Nephron (organoid): ENCODE data around the gene IFT172.
A peak's percentile ranks its signal among the peaks of the same experiment; 100 is the strongest.
"Not testable (repeated sequence)": the region's sequence is repeated elsewhere in the genome, so short reads cannot be mapped to it uniquely, and the experiment has no call there.

ENCODE experiments used
- H3K27ac Mint-ChIP-seq, 3 experiments: 2 replicates each; pipeline ENCODE4 v1.8.0; 2020; ENCODE audit warnings: mixed read lengths in 3 of 3, mild to moderate bottlenecking in 2 of 3, moderate library complexity in 1 of 3
- H3K27me3 Mint-ChIP-seq: 2 replicates; pipeline ENCODE4 v1.8.0; 2021; ENCODE audit warnings: low read depth, mild to moderate bottlenecking, moderate library complexity, mixed read lengths
- H3K36me3 Mint-ChIP-seq: 2 replicates; pipeline ENCODE4 v1.8.0; 2020; ENCODE audit warnings: low read depth, mixed read lengths
- H3K4me1 Mint-ChIP-seq: 2 replicates; pipeline ENCODE4 v1.8.0; 2020; ENCODE audit warnings: mixed read lengths
- H3K4me3 Mint-ChIP-seq, 3 experiments: 2 replicates each; pipeline ENCODE4 v1.8.0; 2020; ENCODE audit warnings: mild to moderate bottlenecking in 3 of 3, mixed read lengths in 3 of 3, moderate library complexity in 2 of 3
- H3K9me3 Mint-ChIP-seq: 2 replicates; pipeline ENCODE4 v1.8.0; 2020; ENCODE audit warnings: mixed read lengths
- CTCF ChIP-seq, 3 experiments: fragments of 200-600 bp; sonication (generic); IDR thresholded peaks; one replicate each; pipeline ENCODE4 v1.5.0; 2021; ENCODE audit warnings: antibody characterized with exemption in 3 of 3; ENCODE audit not compliant: unreplicated experiment in 3 of 3

IFT172 gene

DNA sequence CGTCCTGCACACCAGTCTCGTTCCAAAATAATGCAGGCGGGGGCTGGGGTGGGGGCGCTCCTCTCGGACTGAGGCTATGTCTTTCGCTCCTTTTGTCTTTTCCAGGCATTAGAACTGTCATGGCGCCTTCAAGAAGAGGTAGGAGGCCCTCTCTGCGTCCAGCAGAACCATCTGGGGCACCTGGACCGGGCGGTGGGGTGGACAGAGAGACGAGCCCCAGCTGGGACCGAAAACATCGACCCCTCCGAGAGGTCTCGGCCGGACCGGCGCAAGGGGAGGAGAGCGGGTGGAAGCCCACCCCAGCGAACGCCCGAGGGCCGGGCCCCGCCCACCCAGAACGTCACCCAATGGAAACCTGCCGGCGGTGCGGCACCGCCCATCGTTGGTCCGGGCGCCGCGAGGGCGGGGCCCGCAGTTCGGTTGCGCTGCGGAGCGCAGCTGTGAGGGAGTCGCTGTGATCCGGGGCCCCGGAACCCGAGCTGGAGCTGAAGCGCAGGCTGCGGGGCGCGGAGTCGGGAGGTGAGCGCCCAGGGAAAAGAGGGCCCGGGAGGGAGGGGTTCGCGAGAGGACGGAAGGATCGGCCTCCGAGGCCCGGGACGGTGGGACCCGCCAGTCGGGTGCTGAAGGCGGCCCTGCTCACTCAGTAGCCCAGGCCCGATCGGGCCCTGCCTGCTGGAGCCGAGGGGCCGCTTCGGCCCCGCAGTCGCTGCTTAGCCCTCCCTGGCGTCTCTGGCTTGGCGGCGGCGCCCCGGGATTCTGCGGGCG lies 61.1 kb downstream of the IFT172 start, which contains the start of gene NRBP1:
Gene NRBP1 (plus strand): TSS at position 419 of the 765 bp plus-strand sequence. CDS start 4,643 bp downstream, outside the sequence.
- H3K4me1 Mint-ChIP-seq: peaks cover 27% of the 10 kb centered on the region

GRCh38 chr2:27427863-27428212 lies 61.7 kb downstream of the IFT172 start:
- peaks cover 4% of the 10 kb centered on the region for H3K36me3 Mint-ChIP-seq

More for the DNA sequence above, 61.1 kb downstream of the IFT172 start, which contains the start of gene NRBP1:
- peak within 1 kb of the TSS; percentile 94 to 100 (median 99) for H3K27ac Mint-ChIP-seq
- no peak for TF ChIP-seq CTCF (IDR thresholded peaks at IDR 0.05; ENCODE audit: unreplicated experiment in 3 of 3)
- peaks cover 8% of the 10 kb centered on the region for H3K36me3 Mint-ChIP-seq
- peak within 1 kb of the TSS; percentile 98 to 100 (median 99) for H3K4me3 Mint-ChIP-seq
- no peaks in the 10 kb centered on the region for H3K27me3 Mint-ChIP-seq
- H3K9me3 Mint-ChIP-seq: no peaks in the 10 kb centered on the region

GRCh38 chr2:27425039-27425438 lies 64.5 kb downstream of the IFT172 start:
- not testable (repeated sequence) for H3K9me3 Mint-ChIP-seq, H3K27ac Mint-ChIP-seq, H3K27me3 Mint-ChIP-seq, H3K4me3 Mint-ChIP-seq, H3K36me3 Mint-ChIP-seq
- peaks cover 17% of the 10 kb centered on the region for H3K4me1 Mint-ChIP-seq

More at GRCh38 chr2:27427863-27428212, 61.7 kb downstream of the IFT172 start:
- H3K9me3 Mint-ChIP-seq: no peaks in the 10 kb centered on the region
- H3K4me3 Mint-ChIP-seq: peak overlapping the region; percentile 97 to 99 (median 98)
- H3K27ac Mint-ChIP-seq: peak overlapping the region; percentile 94 to 100 (median 99)
- no peaks in the 10 kb centered on the region for H3K27me3 Mint-ChIP-seq
- no peak for TF ChIP-seq CTCF (IDR thresholded peaks at IDR 0.05; ENCODE audit: unreplicated experiment in 3 of 3)
- peaks cover 27% of the 10 kb centered on the region for H3K4me1 Mint-ChIP-seq

DNA sequence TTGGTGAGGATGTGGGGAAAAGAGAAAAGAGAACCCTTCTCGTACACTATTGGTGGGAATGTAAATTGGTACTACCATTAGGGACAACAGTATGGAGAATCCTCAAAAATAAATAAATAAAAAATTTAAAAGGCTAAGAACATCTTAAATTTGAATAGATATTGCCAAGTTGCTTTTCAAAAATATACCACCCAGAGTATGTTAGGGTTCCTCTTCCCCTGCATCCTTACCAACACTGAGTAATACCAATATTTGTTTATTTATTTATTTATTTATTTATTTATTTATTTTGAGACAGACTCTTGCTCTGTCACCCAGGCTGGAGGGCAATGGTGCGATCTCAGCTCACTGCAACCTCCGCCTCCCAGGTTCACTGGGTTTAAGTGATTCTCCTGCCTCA lies 66.6 kb downstream of the IFT172 start:
- Mint-ChIP-seq H3K9me3 (no peaks in the 10 kb centered on the region), H3K27ac (no peak overlapping the region), H3K4me1 (peaks cover 5% of the 10 kb centered on the region), H3K27me3 (no peaks in the 10 kb centered on the region), H3K4me3 (no peak overlapping the region), H3K36me3 (no peaks in the 10 kb centered on the region)
- no peak for TF ChIP-seq CTCF (IDR thresholded peaks at IDR 0.05; ENCODE audit: unreplicated experiment in 3 of 3)

DNA sequence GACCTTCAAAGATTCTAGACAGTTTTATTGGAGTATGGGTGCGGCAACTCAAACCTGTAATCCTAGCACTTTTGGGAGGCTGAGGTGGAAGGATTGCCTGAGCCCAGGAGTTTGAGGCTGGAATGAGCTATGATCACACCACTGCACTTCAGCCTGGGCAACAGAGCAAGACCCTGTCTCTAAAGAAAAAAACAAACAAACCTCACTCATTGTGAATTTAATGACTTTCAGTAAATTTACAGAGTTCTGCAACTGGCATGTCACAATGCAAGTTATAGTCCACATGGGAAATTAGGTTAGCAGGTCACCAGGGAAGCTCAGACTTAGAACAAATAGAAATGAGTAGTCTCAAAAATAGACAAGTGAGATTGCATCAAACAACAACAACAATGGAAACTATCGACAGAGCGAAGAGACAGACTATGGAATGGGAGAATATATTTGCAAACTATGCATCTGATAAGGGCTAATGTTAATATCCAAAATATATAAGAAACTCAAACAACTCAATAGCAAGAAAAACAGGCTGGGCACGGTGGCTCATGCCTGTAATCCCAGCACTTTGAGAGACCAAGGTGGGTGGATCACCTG lies 67.8 kb downstream of the IFT172 start:
- Mint-ChIP-seq H3K9me3 (no peaks in the 10 kb centered on the region), H3K27ac (no peak overlapping the region)

More for the DNA sequence above, 67.8 kb downstream of the IFT172 start:
- H3K27me3 Mint-ChIP-seq: peaks cover 3% of the 10 kb centered on the region
- H3K4me1 Mint-ChIP-seq: no peaks in the 10 kb centered on the region
- no peaks in the 10 kb centered on the region for H3K36me3 Mint-ChIP-seq
- no peak overlapping the region for H3K4me3 Mint-ChIP-seq
- TF ChIP-seq CTCF (IDR thresholded peaks at IDR 0.05; ENCODE audit: unreplicated experiment in 3 of 3): no peak
